Ectodermal cell (in vitro differentiated cells): ENCODE measurements around the gene GRB14.
A peak's percentile ranks its signal among the peaks of the same experiment; 100 is the strongest.
"Not testable (repeated sequence)": the region's sequence is repeated elsewhere in the genome, so short reads cannot be mapped to it uniquely, and the experiment has no call there.

ENCODE experiments used
- H3K27ac ChIP-seq: 2 replicates; pipeline ENCODE4 v1.7.0; 2013; ENCODE audit warnings: mild to moderate bottlenecking, low read depth, low read length; ENCODE audit not compliant: insufficient read depth, poor library complexity, severe bottlenecking
- H3K27me3 ChIP-seq: 2 replicates; pipeline ENCODE4 v1.7.0; 2013; ENCODE audit warnings: mild to moderate bottlenecking, low read length; ENCODE audit not compliant: insufficient read depth, control insufficient read depth, poor library complexity, severe bottlenecking
- H3K36me3 ChIP-seq: one replicate; pipeline ENCODE4 v1.7.0; 2013; ENCODE audit warnings: low read length; ENCODE audit not compliant: control insufficient read depth, insufficient read depth
- H3K4me1 ChIP-seq: one replicate; pipeline ENCODE4 v1.7.0; 2013; ENCODE audit warnings: low read length; ENCODE audit not compliant: control insufficient read depth, insufficient read depth
- H3K4me3 ChIP-seq: 2 replicates; pipeline ENCODE4 v1.7.0; 2013; ENCODE audit warnings: low read depth, low read length, control low read depth; ENCODE audit not compliant: insufficient read depth
- H3K9me3 ChIP-seq: 2 replicates; pipeline ENCODE4 v1.7.0; 2013; ENCODE audit warnings: mild to moderate bottlenecking, low read length, moderate library complexity; ENCODE audit not compliant: control insufficient read depth
- WGBS, 2 experiments: methylation state at CpG; one replicate each; pipeline ENCODE4 v1.1.7; 2013; ENCODE audit warnings: missing lambda C conversion rate in 2 of 2; 5-methylcytosine and 5-hydroxymethylcytosine counted together

The GRB14 gene

DNA sequence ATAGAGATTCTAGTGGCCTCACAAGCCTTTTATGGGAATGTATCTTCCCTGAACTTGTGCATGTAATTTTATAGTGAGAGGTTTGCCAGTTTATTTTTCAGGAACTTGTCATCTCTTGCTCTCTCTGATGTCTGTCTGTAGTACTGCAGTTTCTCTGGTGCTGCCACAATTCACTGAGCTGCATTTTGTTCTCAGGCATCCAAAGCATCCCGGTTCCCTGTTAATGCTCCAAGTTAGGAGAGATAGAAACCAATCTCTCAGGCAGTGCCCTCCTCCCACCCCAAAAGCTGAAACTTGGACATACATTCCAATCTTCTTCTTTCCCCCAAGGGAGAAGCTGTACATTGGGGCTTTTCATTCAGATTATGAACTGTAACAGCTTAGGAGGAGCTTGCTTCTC, 30.1 kb upstream of the GRB14 start:
- Histone ChIP-seq H3K9me3 (no peaks in the 10 kb centered on the region), H3K4me3 (no peak overlapping the region), H3K27ac (no peak overlapping the region), H3K27me3 (no peaks in the 10 kb centered on the region), H3K36me3 (no peaks in the 10 kb centered on the region), H3K4me1 (no peaks in the 10 kb centered on the region)
- 36 to 50% methylated on average over 1 of the region's 1 CpG for WGBS, 2 experiments

- Histone ChIP-seq H3K27ac (no peak overlapping the region), H3K27me3 (no peaks in the 10 kb centered on the region), H3K4me3 (no peak overlapping the region), H3K36me3 (no peaks in the 10 kb centered on the region), H3K4me1 (no peaks in the 10 kb centered on the region), H3K9me3 (no peaks in the 10 kb centered on the region)
- WGBS, 2 experiments: 95 to 97% methylated on average over 1 of the region's 1 CpG
These were observed 22.9 kb upstream of the GRB14 start for GRCh38 chr2:164644036-164644700.

DNA sequence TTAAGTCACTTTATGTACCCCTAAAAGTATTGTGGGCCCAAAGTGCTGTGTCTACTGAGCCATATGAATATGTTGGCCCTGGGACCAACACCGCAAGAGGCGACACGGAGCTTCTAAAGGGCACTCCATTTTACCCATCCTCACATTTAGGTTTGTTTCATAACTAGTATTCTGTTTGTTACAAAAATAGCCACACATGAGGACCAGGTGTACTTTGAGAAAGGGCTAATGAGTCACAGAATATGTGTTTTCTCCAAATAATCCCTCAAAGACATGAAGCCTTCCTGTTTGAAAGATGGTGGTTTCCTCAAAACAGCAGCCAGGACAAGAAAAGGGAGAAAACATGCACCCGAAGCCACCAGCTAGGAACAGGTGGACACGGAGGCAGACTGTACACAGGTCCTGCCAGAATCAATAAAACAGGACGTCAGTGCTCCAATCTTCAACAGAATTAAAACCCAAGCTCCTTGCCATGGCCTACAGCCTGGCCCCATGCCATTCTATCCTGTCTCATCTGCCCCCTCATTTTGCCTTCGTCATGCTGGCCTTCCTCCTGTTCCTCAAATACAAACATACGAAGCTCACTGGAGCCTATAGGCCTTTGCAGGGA, 21.8 kb upstream of the GRB14 start:
- Histone ChIP-seq H3K36me3 (no peaks in the 10 kb centered on the region), H3K27me3 (no peaks in the 10 kb centered on the region), H3K4me3 (no peak overlapping the region), H3K27ac (no peak overlapping the region), H3K4me1 (no peaks in the 10 kb centered on the region), H3K9me3 (no peaks in the 10 kb centered on the region)
- 91 to 93% methylated on average over 8 of the region's 8 CpGs for WGBS, 2 experiments

- Histone ChIP-seq H3K4me3 (no peak overlapping the region), H3K36me3 (no peaks in the 10 kb centered on the region), H3K9me3 (no peaks in the 10 kb centered on the region), H3K4me1 (no peaks in the 10 kb centered on the region), H3K27ac (no peak overlapping the region), H3K27me3 (no peaks in the 10 kb centered on the region)
- 88 to 93% methylated on average over 2 of the region's 2 CpGs for WGBS, 2 experiments
These were observed 21.0 kb upstream of the GRB14 start for GRCh38 chr2:164642268-164642667.

DNA sequence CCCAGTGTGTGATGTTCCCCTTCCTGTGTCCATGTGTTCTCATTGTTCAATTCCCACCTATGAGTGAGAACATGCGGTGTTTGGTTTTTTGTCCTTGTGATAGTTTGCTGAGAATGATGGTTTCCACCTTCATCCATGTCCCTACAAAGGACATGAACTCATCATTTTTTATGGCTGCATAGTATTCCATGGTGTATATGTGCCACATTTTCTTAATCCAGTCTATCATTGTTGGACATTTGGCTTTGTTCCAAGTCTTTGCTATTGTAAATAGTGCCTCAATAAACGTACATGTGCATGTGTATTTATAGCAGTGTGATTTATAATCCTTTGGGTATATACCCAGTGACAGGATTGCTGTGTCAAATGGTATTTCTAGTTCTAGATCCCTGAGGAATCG, 7.0 kb upstream of the GRB14 start:
- H3K4me3 ChIP-seq, H3K9me3 ChIP-seq, H3K36me3 ChIP-seq, H3K27ac ChIP-seq, H3K27me3 ChIP-seq: not testable (repeated sequence)
- WGBS, 2 experiments: 89 to 98% methylated on average over 2 of the region's 3 CpGs
- peaks cover 15% of the 10 kb centered on the region for H3K4me1 ChIP-seq

GRCh38 chr2:164625378-164625971, 4.2 kb upstream of the GRB14 start:
- H3K4me1 ChIP-seq: peaks cover 23% of the 10 kb centered on the region
- no peak overlapping the region for H3K27ac ChIP-seq
- H3K36me3 ChIP-seq: no peaks in the 10 kb centered on the region
- no peak overlapping the region for H3K4me3 ChIP-seq
- no peaks in the 10 kb centered on the region for H3K9me3 ChIP-seq
- WGBS, 2 experiments: 80 to 92% methylated on average over 3 of the region's 3 CpGs
- no peaks in the 10 kb centered on the region for H3K27me3 ChIP-seq

- Histone ChIP-seq H3K27me3 (no peaks in the 10 kb centered on the region), H3K36me3 (no peaks in the 10 kb centered on the region), H3K4me3 (no peak overlapping the region), H3K27ac (no peak overlapping the region), H3K9me3 (no peaks in the 10 kb centered on the region), H3K4me1 (peaks cover 23% of the 10 kb centered on the region)
- 83 to 87% methylated on average over 2 of the region's 2 CpGs for WGBS, 2 experiments
These were observed 3.0 kb upstream of the GRB14 start for GRCh38 chr2:164624316-164624715.

- peak overlapping the region; percentile 76 for H3K4me3 ChIP-seq
- no peaks in the 10 kb centered on the region for H3K36me3 ChIP-seq
- H3K27me3 ChIP-seq: no peaks in the 10 kb centered on the region
- peaks cover 23% of the 10 kb centered on the region for H3K4me1 ChIP-seq
- H3K9me3 ChIP-seq: no peaks in the 10 kb centered on the region
- H3K27ac ChIP-seq: no peak overlapping the region
- WGBS, 2 experiments: 51 to 55% methylated on average over 12 of the region's 12 CpGs
These were observed 1.2 kb upstream of the GRB14 start for GRCh38 chr2:164622338-164623106.

- Histone ChIP-seq H3K4me3 (peak overlapping the region; percentile 76), H3K9me3 (no peaks in the 10 kb centered on the region), H3K36me3 (no peaks in the 10 kb centered on the region), H3K27me3 (no peaks in the 10 kb centered on the region), H3K4me1 (peaks cover 23% of the 10 kb centered on the region), H3K27ac (no peak overlapping the region)
- 3% methylated on average over 11 to 13 of the region's 13 CpGs for WGBS, 2 experiments
These were observed 453 bp upstream of the GRB14 start for GRCh38 chr2:164621764-164622105.

GRCh38 chr2:164620457-164620856, 825 bp downstream of the GRB14 start:
- peaks cover 23% of the 10 kb centered on the region for H3K4me1 ChIP-seq
- H3K27ac ChIP-seq: no peak overlapping the region
- 10 to 33% methylated on average over 3 to 7 of the region's 7 CpGs for WGBS, 2 experiments
- no peaks in the 10 kb centered on the region for H3K27me3 ChIP-seq
- no peaks in the 10 kb centered on the region for H3K9me3 ChIP-seq
- H3K4me3 ChIP-seq: peak overlapping the region; percentile 76
- no peaks in the 10 kb centered on the region for H3K36me3 ChIP-seq
